HepG2 (cell line): Measurements from ENCODE around the gene PLEKHD1. TPM values are rescaled to one million over a fixed set of nuclear protein-coding genes. Genes with fewer than 3 reads are reported as not detected.

ENCODE experiments used
- ATAC-seq: fragments of 200-7000 bp; cut with Tn5 transposase; 3 replicates; pipeline ENCODE4 v1.9.1; 2020; ENCODE audit warnings: mild to moderate bottlenecking, moderate library complexity
- BruUV-seq: library from RNA; stranded (reverse); fragments of 400-500 nt; replicated peaks from 2 replicates; lab custom pipeline; 2021; lab: Mats Ljungman, UMichigan
- CTCF ChIA-PET: fragments of 300-600 bp; formaldehyde crosslinking; extraction: SDS; loops from one replicate; lab custom pipeline; 2021; ENCODE audit warnings: low total read pairs, inconsistent platforms, low intra/inter-chr PET ratio; lab: Yijun Ruan, JAX
- POLR2A ChIA-PET: fragments of 350-600 bp; sonication (Branson Sonifier 250); formaldehyde crosslinking; loops from one replicate; lab custom pipeline; 2020; ENCODE audit warnings: antibody characterized with exemption, inconsistent platforms; lab: Yijun Ruan, JAX
- DNase-seq: peaks from one replicate; pipeline ENCODE4 v3.0.0-alpha.2; 2015; ENCODE audit warnings: low spot score
- FAIRE-seq: peaks from 3 replicates; lab custom pipeline; 2011; peaks lifted over from hg19 to GRCh38; lab: Jason Lieb, UNC
- H2AFZ ChIP-seq: one replicate; pipeline ENCODE4 v1.6.1; 2011; ENCODE audit warnings: low read length, inconsistent platforms
- H3K27ac ChIP-seq: fragments of 300-600 bp; 3 replicates; pipeline ENCODE4 v1.8.0; 2011; ENCODE audit warnings: mixed run types, mild to moderate bottlenecking, mixed read lengths, low read length, inconsistent platforms; ENCODE audit not compliant: insufficient read depth; ENCODE audit errors: extremely low read length
- H3K27me3 ChIP-seq, 2 experiments: fragments of 200-600 bp in 1 of 2; 2 replicates in 1 of 2; 3 replicates in 1 of 2; pipeline versions ENCODE4 v1.6.0 to v1.8.0; 2011; ENCODE audit warnings: low read length in 2 of 2, mild to moderate bottlenecking in 2 of 2, moderate library complexity in 2 of 2, inconsistent platforms in 1 of 2; ENCODE audit not compliant: insufficient read depth in 2 of 2, control insufficient read depth in 1 of 2
- H3K36me3 ChIP-seq, 2 experiments: fragments of 200-600 bp in 1 of 2; replicated peaks in 1 of 2; 2 replicates in 1 of 2; 3 replicates in 1 of 2; pipeline versions ENCODE4 v1.5.1 to v1.8.0; 2011; ENCODE audit warnings: low read length in 2 of 2, inconsistent platforms in 1 of 2; ENCODE audit not compliant: insufficient read depth in 2 of 2, control insufficient read depth in 1 of 2
- H3K4me1 ChIP-seq: 2 replicates; pipeline ENCODE4 v1.5.1; 2012; ENCODE audit warnings: low read length, inconsistent platforms; ENCODE audit not compliant: insufficient read depth
- H3K4me2 ChIP-seq: 2 replicates; pipeline ENCODE4 v1.6.0; 2011; ENCODE audit warnings: low read depth, low read length, inconsistent platforms
- H3K4me3 ChIP-seq, 3 experiments: fragments of 200-600 bp in 1 of 3; sonication (generic), shearing (Covaris generic) in 1 of 3; replicated peaks in 1 of 3; 2 replicates each; pipeline ENCODE4 v1.5.1; 2011 to 2016; ENCODE audit warnings: low read length in 3 of 3, inconsistent platforms in 2 of 3, low read depth in 2 of 3, mild to moderate bottlenecking in 2 of 3, control low read depth in 1 of 3, mixed read lengths in 1 of 3; ENCODE audit not compliant: insufficient read depth in 1 of 3
- H3K79me2 ChIP-seq: one replicate; pipeline ENCODE4 v1.6.1; 2011; ENCODE audit warnings: low read length, inconsistent platforms; ENCODE audit not compliant: insufficient read depth
- H3K9ac ChIP-seq: 2 replicates; pipeline ENCODE4 v1.6.0; 2011; ENCODE audit warnings: mild to moderate bottlenecking, low read depth, low read length, inconsistent platforms; ENCODE audit not compliant: insufficient read depth
- H3K9me3 ChIP-seq: 2 replicates; pipeline ENCODE4 v1.5.1; 2012; ENCODE audit warnings: mild to moderate bottlenecking, low read length
- H4K20me1 ChIP-seq: 2 replicates; pipeline ENCODE4 v1.6.0; 2011; ENCODE audit warnings: inconsistent platforms, mild to moderate bottlenecking, low read length, moderate library complexity; ENCODE audit not compliant: insufficient read depth
- DDIT3 ChIP-seq: sonication (generic); formaldehyde crosslinking; IDR thresholded peaks from 2 replicates; pipeline ENCODE4 v1.4.0; 2020; ENCODE audit warnings: mild to moderate bottlenecking, missing genetic modification reagents
- PRDM15 ChIP-seq: sonication (generic); formaldehyde crosslinking; IDR thresholded peaks from 2 replicates; pipeline ENCODE4 v1.4.0; 2020; ENCODE audit warnings: missing genetic modification reagents
- ZBTB8A ChIP-seq: sonication (generic); formaldehyde crosslinking; IDR thresholded peaks from 2 replicates; pipeline ENCODE4 v1.4.0; 2020; ENCODE audit warnings: mild to moderate bottlenecking, low read depth, missing genetic modification reagents, borderline replicate concordance
- ZNF367 ChIP-seq: sonication (generic); formaldehyde crosslinking; IDR thresholded peaks from 2 replicates; pipeline ENCODE4 v1.4.0; 2020; ENCODE audit warnings: missing genetic modification reagents, borderline replicate concordance
- ZNF546 ChIP-seq: sonication (generic); formaldehyde crosslinking; conservative IDR thresholded peaks from 2 replicates; pipeline ENCODE4 v1.8.1; 2023; ENCODE audit warnings: mild to moderate bottlenecking, missing genetic modification reagents
- ZSCAN5A ChIP-seq: sonication (generic); formaldehyde crosslinking; IDR thresholded peaks from 2 replicates; pipeline ENCODE4 v1.8.0; 2022; ENCODE audit warnings: mild to moderate bottlenecking, missing genetic modification reagents, borderline replicate concordance
- WGBS: methylation state at CpG from one replicate; pipeline ENCODE4 v1.1.6; 2017; ENCODE audit warnings: low lambda C conversion rate; 5-methylcytosine and 5-hydroxymethylcytosine counted together
- in situ Hi-C: cut with HindIII; loops from 2 replicates; pipeline ENCODE4 v1.10.0; 2017; ENCODE audit warnings: low pct_unique_long_range_greater_than_20kb; ENCODE audit not compliant: extremely low pct_ligation_motif_present
- intact Hi-C: fragments of 100-400 bp; cut with micrococcal nuclease; formaldehyde crosslinking; loops from one replicate; pipeline ENCODE4 v1.10.0; 2022; ENCODE audit not compliant: unreplicated experiment
- polyA plus RNA-seq, 8 experiments: library from polyadenylated mRNA; depleted of rRNA in 3 of 8; stranded (reverse) in 7 of 8; unstranded in 1 of 8; fragments of >200 nt; fragmentation: Illumina TruSeq in 4 of 8; extraction: Trizol in 4 of 8; gene quantifications; 2 replicates each; pipeline versions ENCODE4 v1.2.1 to v1.2.3, GENCODE V29; 2011 to 2016; ENCODE audit warnings: low read depth in 4 of 8, missing spikeins in 1 of 8, mixed read lengths in 1 of 8; ENCODE audit not compliant: insufficient read depth in 1 of 8
- total RNA-seq, 5 experiments: library from RNA; depleted of rRNA; stranded (reverse); fragments of >200 nt; fragmentation: Illumina TruSeq; extraction: Trizol; gene quantifications; 2 replicates each; pipeline ENCODE4 v1.2.3, GENCODE V29; 2016; ENCODE audit warnings: low read depth in 1 of 5

The PLEKHD1 gene
- total and polyA plus RNA-seq, 2 of the 13 experiments (the other 11 are each of a cell fraction or from before 2014, with no cell fraction given), result 0.01 TPM; not detected in 1

GRCh38 chr14:69540654-69541335, 56.3 kb downstream of the PLEKHD1 start:
- peaks cover 2 to 19% of the 10 kb centered on the region in 2 experiments; a peak in 4 of 5 replicates for H3K27me3 ChIP-seq
- no peak overlapping the region for H3K9ac ChIP-seq
- ChIA-PET POLR2A (no interaction called here), CTCF (interaction anchor here (0.6 kb wide), 1 partner anchor 308 kb away, joined by 3 read pairs; no protein-coding TSS in a partner anchor)
- H4K20me1 ChIP-seq, result no peaks in the 10 kb centered on the region
- intact Hi-C loops, result no loop called here
- no peak for ATAC-seq
- no peaks in the 10 kb centered on the region for H3K4me1 ChIP-seq
- no peaks in the 10 kb centered on the region for H3K36me3 ChIP-seq
- H3K27ac ChIP-seq, result no peak overlapping the region
- no peak for DNase-seq
- BruUV-seq, result no TSS peak
- in situ Hi-C loops, result no loop called here
- no peak overlapping the region for H3K4me2 ChIP-seq
- no peak overlapping the region for H3K4me3 ChIP-seq
- no peak overlapping the region for H2AFZ ChIP-seq
- no peak for TF ChIP-seq ZNF546 (CRISPR knock-in tag)
- no peak for TF ChIP-seq PRDM15
- TF ChIP-seq DDIT3 (CRISPR knock-in tag), result no peak
- TF ChIP-seq ZBTB8A (CRISPR knock-in tag), result no peak
- TF ChIP-seq ZSCAN5A (CRISPR knock-in tag), result no peak
- no peak for TF ChIP-seq ZNF367 (CRISPR knock-in tag)
- H3K79me2 ChIP-seq, result no peaks in the 10 kb centered on the region
- 33% methylated on average over 5 of the region's 5 CpGs for WGBS
- FAIRE-seq, result no peak
- no peaks in the 10 kb centered on the region for H3K9me3 ChIP-seq
